GM12873 (cell line): ENCODE results near the gene LOXL3.

ENCODE experiments used
- CTCF ChIP-seq: IDR thresholded peaks from 2 replicates; pipeline ENCODE4 v1.5.1; 2012; ENCODE audit warnings: low read depth, mild to moderate bottlenecking, moderate library complexity, low read length, control low read depth; ENCODE audit not compliant: insufficient read depth; ENCODE audit errors: missing control alignments

Gene LOXL3

GRCh38 chr2:74546004-74546403, 7.7 kb downstream of the LOXL3 start:
- TF ChIP-seq CTCF: no peak

- TF ChIP-seq CTCF: peak; percentile 26
Measured at GRCh38 chr2:74544634-74545033, 9.1 kb downstream of the LOXL3 start.

GRCh38 chr2:74542978-74543377, 10.8 kb downstream of the LOXL3 start:
- no peak for TF ChIP-seq CTCF

GRCh38 chr2:74540291-74540690, 13.5 kb downstream of the LOXL3 start:
- TF ChIP-seq CTCF: no peak

- no peak for TF ChIP-seq CTCF
Measured at GRCh38 chr2:74538881-74539339, 14.8 kb downstream of the LOXL3 start.

GRCh38 chr2:74537140-74537539, 16.6 kb downstream of the LOXL3 start:
- TF ChIP-seq CTCF: no peak

GRCh38 chr2:74536166-74536950, 17.4 kb downstream of the LOXL3 start:
- peak; percentile 6 for TF ChIP-seq CTCF
